ENCODE data around the gene FER1L5.

The FER1L5 gene

DNA sequence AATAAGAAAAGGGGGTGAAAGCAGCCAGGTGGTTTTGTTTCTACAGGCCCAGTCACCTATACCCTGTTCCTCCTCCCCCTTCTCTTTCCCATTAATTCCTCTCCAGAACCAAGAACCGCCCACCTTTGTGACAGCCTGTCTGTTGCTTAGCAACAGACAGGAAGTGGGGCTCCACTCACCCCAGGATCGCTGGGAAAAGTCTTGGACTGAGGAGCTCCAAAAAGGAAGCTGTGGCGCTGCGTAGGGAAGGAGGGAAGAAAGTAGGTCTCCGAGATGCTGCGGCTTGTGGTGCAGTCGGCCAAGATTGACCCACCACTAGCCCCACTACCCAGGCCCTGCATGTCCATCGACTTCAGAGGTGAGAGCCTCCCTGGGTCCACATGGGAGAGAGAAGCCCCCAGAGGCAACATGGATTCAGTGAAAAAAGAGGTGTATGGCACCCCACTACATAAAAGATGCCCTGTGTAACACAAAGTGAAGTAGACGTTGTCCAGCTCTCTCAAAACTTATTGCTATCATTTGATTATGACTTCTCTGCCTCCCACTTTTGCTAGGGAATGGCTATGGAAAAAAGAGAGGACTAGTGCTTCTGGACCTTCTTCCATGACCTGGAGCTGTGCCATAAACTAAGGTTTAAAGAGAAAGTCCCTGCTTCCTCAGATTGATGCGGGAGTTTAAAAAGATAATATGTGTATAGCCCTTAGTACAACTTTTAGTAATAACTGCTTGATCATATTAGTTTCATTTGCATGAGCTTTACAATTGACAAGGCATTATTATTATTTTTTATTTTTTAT lies at the start of gene FER1L5:
Gene FER1L5, plus strand, starts transcription at position 201 of the 797 bp plus-strand sequence. Its CDS starts 73 bp downstream, at position 274.
- DNase-seq (ENCODE audit: low read depth in 1 of 2, low spot score in 1 of 2) = no peak

DNA sequence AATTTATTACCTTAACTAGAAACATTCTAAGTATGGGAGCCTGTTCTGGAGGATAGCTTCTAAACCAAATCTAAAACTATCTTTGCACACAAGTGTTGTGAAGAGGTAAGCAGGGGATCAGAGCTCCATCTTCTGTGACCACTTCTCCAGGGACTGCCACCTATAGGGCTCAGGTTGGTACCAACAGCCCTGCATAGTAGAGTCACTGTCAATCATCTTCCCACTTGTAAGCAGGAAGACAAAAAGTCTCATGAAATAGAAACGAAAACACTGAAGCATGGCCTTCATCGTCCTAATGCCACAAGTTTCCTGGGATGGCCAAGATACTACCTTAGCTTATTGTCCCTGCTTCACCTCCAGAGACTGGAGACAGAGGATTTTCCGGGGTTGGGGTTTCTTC lies 48.3 kb upstream of the FER1L5 start:
- no peak for DNase-seq (ENCODE audit: low read depth in 1 of 2, low spot score in 1 of 2)

DNA sequence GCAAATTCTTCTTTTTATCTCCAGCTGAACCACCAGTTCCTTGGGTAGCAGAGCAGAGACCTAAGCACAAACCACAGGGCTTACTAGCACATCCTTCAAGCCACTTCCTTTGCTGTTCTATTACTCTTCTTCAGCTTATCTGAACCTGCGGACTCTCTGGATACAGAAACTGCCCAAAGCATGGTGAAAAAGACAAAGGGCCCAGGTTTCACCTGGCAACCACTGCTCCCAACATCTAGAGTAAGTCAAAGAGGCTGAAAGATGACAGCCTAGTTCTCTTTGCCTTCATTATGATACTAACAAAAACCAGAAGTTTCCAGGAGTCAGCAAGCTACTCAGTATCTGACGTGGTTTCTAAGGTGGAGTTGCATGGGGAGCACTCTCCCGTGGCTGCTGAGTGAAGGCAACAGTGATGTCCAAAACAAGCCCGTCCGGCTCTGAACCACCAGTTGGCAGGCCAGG lies 47.8 kb upstream of the FER1L5 start:
- no peak for DNase-seq (ENCODE audit: low read depth in 1 of 2, low spot score in 1 of 2)

DNA sequence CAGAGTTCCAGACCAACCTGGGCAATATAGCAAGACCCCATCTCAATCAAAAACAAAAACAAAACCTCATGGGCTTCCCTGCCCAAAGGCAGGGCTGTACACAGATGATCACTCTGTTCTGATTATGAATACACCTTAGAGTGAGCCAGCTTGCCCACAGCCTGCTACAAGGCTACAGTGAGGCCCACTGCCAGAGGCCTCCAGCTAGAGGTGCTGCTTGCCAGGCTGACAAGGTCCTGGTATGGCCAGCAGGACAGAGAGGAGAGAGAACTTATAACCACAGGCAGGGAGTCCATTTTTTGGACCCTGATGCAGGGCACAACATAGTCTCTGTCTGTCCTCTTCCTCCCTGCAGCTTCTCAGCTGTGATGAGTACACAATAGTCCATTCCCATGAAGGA lies 46.0 kb upstream of the FER1L5 start:
- DNase-seq (ENCODE audit: low read depth in 1 of 2, low spot score in 1 of 2) = no peak

DNA sequence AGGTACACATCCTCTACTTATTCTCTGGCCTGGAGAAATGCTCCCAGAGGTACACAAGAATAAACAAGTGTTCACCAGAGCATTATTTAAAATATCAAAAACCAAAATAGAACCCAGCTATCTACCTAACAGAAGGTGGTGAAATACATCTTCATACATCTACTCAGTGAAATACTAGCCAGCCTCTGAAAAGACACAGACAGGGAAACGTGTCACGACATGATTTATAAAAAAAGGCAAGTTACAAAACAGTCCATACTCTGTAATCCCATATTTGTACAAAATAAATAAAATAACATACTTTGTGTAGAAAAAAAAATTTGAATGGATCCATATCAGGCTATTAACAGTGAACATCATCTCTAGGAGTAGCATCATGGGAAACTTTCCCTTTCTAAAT lies 42.6 kb upstream of the FER1L5 start:
- DNase-seq (ENCODE audit: low read depth in 1 of 2, low spot score in 1 of 2) = no peak

DNA sequence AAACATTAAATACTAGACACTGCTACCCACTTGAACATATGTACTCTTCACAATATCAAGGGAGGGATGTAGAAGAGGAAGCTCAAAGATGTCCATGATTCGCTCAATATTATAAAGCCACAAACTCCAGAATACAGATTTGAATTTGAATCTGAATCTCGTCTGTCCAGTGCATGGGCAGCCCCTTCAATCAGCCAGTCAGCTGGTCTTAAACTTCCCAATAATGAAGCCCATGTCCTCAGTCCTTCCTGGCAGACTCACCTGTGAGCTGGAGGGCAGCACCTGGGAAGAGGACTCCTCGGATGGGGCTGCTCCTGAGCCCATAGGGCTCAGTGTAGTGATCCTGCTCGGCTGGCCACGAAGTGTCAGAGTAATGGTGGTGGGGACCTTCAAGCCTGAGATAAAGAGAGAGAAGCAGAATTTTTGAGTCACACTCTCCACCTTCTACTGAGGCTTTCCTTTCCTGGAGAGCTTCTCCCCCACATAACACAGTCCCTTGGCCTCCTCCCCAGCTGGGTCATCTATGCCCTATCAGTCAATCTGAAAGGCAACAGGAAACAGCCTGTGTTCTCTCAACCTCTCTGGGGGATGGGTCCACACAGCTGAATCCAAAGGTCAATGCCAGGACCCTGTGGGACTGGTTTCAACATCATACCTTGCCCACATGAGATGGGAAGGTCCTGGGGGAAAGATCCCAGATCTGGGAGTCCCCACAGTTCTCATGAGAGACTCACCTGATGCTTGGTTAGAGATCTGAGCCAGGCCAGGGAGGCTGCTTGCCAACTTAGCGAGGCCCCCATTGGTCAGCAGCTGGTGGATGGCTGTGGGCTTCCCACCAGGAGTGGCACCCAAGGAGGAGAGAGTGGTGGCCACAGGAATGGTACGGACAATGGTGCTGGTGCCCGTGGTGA lies 40.9 kb upstream of the FER1L5 start:
- DNase-seq (ENCODE audit: low read depth in 1 of 2, low spot score in 1 of 2) = no peak

DNA sequence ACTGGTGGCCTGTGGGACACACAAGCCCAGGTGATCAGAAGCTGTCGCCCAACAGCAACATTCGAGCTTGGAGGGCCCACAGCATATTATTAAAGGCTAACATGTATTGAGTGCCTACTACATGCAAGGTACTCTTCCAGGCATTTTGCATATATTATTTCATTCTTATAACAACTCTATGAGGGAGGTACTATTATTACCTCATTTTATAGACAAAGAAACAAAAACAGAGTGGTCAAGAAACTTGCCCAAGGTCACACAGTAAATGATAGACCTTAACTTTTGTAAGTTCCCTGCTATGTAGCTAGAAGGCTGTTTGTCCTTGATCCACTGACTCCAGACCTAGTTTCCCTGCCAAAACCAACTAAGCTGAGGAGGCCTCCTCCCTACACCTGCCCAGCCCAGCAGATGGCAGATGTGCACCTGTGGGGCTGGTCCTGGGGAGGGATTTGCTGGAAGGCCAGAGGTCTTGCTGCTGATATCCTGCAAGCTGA lies 40.2 kb upstream of the FER1L5 start:
- DNase-seq (ENCODE audit: low read depth in 1 of 2, low spot score in 1 of 2) = no peak

DNA sequence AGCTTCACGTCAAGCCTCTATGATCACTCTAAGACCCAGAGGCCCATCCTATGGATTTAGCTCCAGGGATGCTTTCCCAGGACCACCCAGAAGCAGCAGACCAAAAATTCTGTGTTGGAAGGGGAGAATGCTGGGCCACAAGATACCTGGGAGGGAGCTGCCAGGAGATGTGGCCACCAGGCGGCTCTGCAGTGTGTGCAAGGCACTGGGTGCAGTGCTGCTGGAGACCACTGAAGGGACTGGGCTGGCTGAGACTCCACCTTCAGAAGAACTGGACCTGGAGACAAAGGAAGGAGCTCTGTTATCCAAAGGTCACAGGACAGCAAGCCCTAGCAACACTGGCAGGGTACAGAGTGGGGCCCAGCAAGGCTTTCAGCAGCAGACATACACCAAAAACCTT lies 38.5 kb upstream of the FER1L5 start:
- DNase-seq (ENCODE audit: low read depth in 1 of 2, low spot score in 1 of 2) = no peak

DNA sequence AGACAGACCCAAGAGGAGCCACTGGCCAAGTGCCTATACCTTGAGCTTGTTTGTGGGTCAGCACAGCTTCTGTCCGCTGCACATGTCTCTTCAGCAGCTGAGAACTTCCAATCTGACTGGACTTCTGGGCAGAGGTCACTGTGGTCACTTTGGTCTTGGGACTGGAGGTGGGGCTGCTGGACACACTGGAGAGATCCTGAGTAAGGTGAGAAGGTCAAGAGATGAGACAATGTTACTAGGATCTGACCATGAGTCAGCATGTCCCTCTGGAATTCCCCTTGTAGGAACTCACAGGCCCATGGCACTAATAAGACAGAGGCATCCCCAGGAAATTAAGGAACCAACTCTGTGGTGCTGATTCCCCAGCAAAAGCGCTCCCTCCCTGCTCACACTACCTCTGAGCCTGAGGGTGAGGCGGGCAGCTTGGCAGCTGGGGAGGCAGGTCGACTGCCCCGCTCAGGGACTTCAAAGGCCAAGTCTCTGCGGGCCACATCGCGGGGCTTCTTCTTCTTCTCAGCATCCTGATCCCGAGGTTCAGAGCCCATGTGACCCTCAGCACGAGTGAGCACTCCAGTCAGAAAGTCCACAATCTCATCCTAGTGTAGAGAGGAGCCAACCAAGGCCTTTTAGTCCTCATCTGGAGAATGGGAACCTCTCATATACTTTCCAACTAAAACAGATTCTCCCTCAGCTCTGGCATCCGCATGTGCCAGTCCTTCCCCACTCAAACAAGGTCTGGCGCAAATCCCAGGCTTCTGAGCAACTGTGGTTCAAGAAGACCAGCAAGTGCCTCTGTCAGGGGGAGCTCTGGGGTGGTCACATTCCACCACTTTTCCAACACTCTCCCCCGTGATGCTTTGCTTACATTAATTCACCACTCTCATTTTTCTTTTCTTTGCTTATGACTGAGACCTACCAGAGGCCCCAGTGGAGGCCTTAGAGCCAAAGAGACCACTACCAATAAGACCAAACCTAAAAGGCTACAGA lies 33.8 kb upstream of the FER1L5 start:
- no peak for DNase-seq (ENCODE audit: low read depth in 1 of 2, low spot score in 1 of 2)

DNA sequence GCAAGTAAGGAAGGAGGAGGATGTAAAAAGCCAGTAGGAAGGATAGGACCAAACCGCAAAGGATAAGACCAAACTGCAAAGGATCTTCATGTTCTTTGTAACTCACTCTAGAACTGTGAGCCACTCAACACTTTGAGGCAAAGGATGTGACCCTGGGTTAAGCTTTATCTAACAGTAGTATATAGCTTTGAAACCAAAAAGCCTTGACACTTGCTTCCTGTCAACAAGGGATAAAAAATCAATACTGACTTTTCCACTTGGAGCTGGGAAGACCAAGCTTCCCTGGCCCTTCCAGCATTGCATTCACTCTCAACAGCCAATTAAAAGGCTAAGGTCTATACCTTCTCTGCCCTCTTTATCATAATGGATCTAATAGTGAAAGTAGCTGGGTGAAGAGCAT lies 26.4 kb upstream of the FER1L5 start:
- DNase-seq (ENCODE audit: low read depth in 1 of 2, low spot score in 1 of 2) = no peak

DNA sequence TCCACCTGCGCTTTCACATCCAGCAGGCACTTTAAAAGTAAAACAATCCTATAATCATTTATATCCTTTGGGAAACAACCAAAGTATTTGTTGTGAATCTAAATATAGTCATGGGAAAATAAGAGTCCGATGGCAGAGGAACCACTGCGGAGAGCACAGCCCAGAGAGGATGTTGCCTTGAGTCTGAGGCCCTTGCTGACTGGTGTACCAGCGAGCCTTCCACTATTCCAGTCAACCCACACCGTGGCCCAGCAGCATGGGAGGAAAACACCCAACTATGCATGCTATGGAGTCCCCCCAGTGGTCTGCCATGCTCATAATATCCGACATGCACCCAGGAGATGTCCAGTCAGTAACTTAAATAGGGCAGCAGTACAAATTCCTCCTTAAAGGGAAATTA lies 26.0 kb upstream of the FER1L5 start:
- no peak for DNase-seq (ENCODE audit: low read depth in 1 of 2, low spot score in 1 of 2)

DNA sequence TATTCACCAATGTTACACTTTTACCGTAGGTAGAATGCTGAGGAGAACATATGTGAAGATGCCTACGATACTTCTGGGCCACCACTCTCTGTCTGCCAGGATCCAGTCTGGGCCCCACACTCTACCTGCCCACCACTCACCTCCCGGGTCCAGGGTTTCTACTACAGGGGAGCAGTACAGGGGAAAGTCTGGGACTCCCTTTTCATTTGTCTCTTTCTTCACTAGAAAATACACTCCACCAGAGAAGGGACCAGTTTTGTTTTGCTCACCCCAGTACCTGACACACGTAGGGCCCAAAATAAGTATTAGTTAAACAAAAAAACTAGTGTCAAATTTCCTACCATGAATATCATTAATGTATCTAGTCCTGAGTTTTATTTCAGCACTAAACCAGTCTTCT lies 25.6 kb upstream of the FER1L5 start:
- DNase-seq (ENCODE audit: low read depth in 1 of 2, low spot score in 1 of 2) = no peak

DNA sequence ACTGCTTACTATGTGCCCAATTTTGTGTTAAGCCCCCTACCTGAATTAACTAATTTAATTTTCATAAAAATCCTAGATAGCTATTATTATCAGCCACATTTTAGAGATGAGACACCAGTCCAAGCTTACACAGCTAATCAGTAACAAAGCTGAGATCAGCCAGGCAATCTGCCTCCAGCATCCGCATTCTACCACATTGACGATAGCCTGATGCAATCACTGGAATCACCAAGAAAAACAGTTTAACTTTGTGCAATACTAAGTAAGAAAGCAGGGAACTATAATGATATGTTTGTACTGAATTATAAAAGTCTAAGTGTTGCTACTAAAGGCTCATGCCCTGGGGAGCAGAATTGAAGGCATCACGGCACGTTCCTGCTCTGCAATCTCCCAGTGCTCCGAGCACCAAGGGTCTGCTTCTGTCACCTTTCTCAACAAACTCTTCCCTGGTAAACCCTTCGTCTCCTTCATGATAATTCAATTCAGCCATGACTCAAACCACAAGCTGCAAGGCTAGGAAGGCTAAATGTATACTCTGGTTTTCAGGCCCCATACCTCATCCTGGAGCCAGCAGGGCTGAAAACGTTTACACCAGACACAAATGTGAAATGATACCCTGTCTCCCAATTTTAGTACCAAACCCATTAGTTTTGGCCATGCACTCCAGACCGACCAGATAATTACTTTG lies 23.8 kb upstream of the FER1L5 start:
- DNase-seq (ENCODE audit: low read depth in 1 of 2, low spot score in 1 of 2) = no peak

DNA sequence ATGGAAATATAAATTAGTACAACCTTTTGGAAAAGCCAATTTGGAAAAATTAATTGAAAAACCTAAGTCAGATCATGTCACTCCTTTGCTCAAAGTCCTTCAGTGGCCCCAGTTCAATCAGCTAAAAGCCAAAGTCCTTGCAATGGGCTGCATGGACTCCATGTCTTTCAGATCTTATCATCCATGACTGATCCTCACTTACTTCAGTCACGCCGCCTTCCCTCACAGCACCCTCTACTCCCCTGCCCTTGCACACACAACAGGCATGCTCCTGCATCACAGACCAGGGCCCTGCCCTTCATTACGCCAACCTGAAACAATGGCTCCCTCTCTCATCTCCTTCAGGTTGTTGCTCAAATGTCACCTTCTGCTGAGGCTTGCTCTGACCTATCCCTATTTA lies 20.0 kb upstream of the FER1L5 start:
- no peak for DNase-seq (ENCODE audit: low read depth in 1 of 2, low spot score in 1 of 2)

DNA sequence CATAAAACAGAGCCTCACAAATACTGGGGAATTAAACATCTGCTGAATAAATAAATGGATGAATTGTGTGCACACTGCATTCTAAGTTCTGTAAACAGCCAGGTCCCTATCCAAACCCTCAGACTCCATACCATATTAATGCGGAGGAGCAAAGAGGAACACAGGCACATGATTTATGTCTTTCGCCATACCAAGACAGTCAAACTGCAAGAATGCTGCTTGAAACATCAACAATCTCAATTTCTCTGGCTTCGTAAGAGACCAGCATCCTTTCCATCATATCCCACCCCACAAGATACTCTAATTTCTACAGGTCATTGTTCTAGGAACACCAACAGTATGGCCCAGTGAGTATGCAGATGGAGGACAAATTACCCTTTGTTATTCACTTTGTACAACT lies 19.4 kb upstream of the FER1L5 start:
- DNase-seq (ENCODE audit: low read depth in 1 of 2, low spot score in 1 of 2) = no peak

DNA sequence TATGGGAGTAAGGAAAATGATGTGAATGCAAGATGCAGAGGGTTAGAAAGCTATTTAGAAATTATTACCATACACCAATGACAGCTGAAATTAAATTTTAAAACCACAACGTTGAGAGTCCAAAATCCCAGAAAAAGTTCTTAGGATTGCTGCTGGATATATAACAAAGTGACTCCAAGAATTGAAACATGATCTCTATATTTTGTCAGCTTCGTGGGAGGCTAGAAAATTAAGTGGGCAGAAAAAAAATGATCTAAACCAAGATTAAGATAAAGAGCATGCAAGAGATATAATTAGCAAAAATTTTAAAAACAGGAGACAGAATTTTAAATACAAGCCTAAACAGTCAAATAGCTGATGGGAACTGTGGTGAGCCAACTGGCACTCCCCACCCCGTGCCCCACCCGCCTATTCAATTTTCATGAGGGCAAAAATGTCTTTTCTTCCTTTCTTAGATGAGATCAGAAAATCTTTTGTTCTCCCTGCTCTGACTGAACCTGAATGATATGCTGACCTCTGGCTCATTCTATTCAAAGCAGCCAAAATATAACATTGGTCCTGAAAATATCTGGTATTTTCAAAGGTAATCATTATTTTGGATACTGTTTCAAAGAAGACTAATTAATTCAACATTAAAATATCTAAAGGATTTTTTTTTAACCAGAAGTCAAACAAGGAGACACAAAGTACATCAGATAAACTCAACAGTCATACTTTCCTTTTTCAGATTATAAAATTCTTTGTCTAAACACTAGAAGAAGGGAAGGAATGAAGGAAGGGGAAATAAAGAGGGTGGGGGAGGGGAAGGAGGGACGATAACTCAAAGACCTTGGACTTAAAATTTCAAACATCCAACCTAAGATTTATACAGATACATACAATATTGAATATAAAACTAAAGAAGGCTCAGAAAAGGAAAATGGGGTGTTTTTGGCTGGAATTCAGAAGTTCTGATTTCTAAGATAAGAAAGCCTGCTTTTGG lies 16.7 kb upstream of the FER1L5 start:
- no peak for DNase-seq (ENCODE audit: low read depth in 1 of 2, low spot score in 1 of 2)

DNA sequence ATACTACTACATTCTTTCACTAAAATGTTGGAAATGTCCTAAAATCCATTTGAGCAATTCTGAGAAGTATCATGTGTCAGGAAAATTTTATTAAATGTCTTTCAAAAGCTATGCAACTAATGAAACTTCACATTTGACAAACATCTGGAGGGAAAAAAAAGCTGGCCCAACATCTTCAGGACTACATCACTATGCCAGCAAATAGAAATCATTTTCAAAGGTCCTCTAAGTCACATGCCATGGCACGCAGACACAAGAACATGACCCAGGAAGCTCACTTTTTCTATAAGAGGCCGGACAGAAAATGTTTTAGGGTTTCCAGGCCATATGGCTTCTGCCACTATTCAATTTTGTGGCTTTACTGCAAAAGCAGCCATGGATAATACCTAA lies 16.0 kb upstream of the FER1L5 start:
- DNase-seq (ENCODE audit: low read depth in 1 of 2, low spot score in 1 of 2) = no peak

DNA sequence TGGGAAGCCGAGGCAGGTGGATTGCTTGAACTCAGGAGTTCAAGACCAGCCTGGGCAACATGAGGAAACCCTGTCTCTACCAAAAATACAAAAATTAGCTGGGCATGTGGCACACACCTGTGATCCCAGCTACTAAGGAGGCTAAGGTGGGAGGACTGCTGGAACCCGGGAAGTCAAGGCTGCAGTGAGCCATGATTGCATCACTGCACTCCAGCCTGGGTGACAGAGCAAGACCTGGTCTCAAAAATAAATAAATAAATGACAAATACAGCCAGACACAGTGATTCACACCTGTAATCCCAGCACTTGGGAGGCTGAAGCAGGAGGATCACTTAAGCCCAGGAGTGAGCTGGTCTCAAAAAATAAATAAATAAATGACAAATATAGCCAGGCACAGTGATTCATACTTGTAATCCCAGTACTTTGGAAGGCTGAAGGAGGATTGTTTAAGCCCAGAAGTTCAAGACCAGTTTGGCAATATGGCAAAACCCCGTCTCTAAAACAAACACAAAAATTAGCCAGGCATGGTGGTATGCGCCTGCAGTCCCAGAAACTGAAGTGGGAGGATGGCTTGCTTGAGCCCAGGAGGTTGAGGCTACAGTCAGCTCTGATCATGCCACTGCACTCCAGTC lies 10.6 kb upstream of the FER1L5 start:
- no peak for DNase-seq (ENCODE audit: low read depth in 1 of 2, low spot score in 1 of 2)

DNA sequence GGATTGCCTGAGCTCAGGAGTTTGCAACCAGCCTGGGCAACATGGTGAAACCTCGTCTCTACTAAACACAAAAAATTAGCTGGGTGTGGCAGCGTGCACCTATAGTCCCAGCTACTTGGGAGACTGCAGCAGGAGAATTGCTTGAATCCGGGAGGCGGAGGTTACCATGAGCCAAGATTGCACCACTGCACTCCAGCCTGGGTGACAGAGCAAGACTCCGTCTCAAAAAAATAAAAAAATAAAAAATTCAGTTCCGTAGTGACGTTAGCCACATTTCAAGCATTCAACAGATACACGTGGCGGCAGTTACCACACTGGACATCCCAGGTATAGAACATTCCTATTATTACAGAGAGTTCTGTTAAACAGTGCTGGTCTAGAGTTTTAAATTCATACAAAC lies 8.9 kb upstream of the FER1L5 start:
- DNase-seq (ENCODE audit: low read depth in 1 of 2, low spot score in 1 of 2) = no peak
